ENCODE results near the gene VCX. TPM values are rescaled to one million over a fixed set of nuclear protein-coding genes. Genes with fewer than 3 reads are reported as not detected.

VCX gene
- total and polyA plus RNA-seq, 2 of the 13 experiments (the other 11 are each of a cell fraction or from before 2014, with no cell fraction given), result not detected

GRCh38 chrX:7841084-7841805 lies 1.7 kb upstream of the VCX start:
- no peak overlapping the region for H2AFZ ChIP-seq (ENCODE audit: low read length)
- no peaks in the 10 kb centered on the region for H3K4me1 ChIP-seq (ENCODE audit: insufficient read depth, low read length)
- TF ChIP-seq ZNF652 (CRISPR knock-in tag; IDR thresholded peaks at IDR 0.05; ENCODE audit: borderline replicate concordance, low read depth), result no peak
- TF ChIP-seq ZEB1 (IDR thresholded peaks at IDR 0.05; ENCODE audit: insufficient replicate concordance, low read depth), result no peak
- no peak for TF ChIP-seq ZNF431 (CRISPR knock-in tag; IDR thresholded peaks at IDR 0.05; ENCODE audit: borderline replicate concordance, low read depth)
- TF ChIP-seq SIX1 (CRISPR knock-in tag; IDR thresholded peaks at IDR 0.05; ENCODE audit: borderline replicate concordance), result no peak
- no peak for TF ChIP-seq ZNF281 (CRISPR knock-in tag; IDR thresholded peaks at IDR 0.05; ENCODE audit: borderline replicate concordance)
- no peak for TF ChIP-seq IRF1 (CRISPR knock-in tag; IDR thresholded peaks at IDR 0.05; ENCODE audit: low read depth)
- no peak for TF ChIP-seq ZNF362 (CRISPR knock-in tag; IDR thresholded peaks at IDR 0.05; ENCODE audit: borderline replicate concordance)
- TF ChIP-seq ZNF891 (CRISPR knock-in tag; IDR thresholded peaks at IDR 0.05), result no peak
- no peak for TF ChIP-seq ZNF512 (CRISPR knock-in tag; IDR thresholded peaks at IDR 0.05)
- TF ChIP-seq ZBTB10 (CRISPR knock-in tag; IDR thresholded peaks at IDR 0.05; ENCODE audit: borderline replicate concordance), result no peak
- no peak for TF ChIP-seq ZNF232 (CRISPR knock-in tag; IDR thresholded peaks at IDR 0.05; ENCODE audit: borderline replicate concordance)
- TF ChIP-seq ZNF292 (CRISPR knock-in tag; IDR thresholded peaks at IDR 0.05; ENCODE audit: borderline replicate concordance, low read depth), result no peak
- no peak for TF ChIP-seq ZNF660 (CRISPR knock-in tag; IDR thresholded peaks at IDR 0.05; ENCODE audit: borderline replicate concordance, low read depth)
- no peak for FAIRE-seq
- no peak overlapping the region for H3K27ac ChIP-seq (ENCODE audit: extremely low read length, insufficient read depth, low read length)
- H3K9ac ChIP-seq (ENCODE audit: insufficient read depth, low read depth, low read length), result no peak overlapping the region
- H4K20me1 ChIP-seq (ENCODE audit: insufficient read depth, low read length), result no peaks in the 10 kb centered on the region
- no peaks in the 10 kb centered on the region for H3K79me2 ChIP-seq (ENCODE audit: insufficient read depth, low read length)
- CTCF ChIA-PET (ENCODE audit: low intra/inter-chr PET ratio, low total read pairs), result no interaction called here
- POLR2A ChIA-PET, result no interaction called here
- intact Hi-C loops (cut with micrococcal nuclease; ENCODE audit: unreplicated experiment), result no loop called here
- BruUV-seq (replicated peaks), result no TSS peak
- H3K9me3 ChIP-seq (ENCODE audit: low read length), result no peaks in the 10 kb centered on the region
- WGBS (ENCODE audit: low lambda C conversion rate), result 10% methylated on average over 3 of the region's 3 CpGs
- in situ Hi-C loops (cut with HindIII; ENCODE audit: extremely low pct_ligation_motif_present, low pct_unique_long_range_greater_than_20kb), result no loop called here
- DNase-seq (ENCODE audit: low spot score), result no peak
- no peak for ATAC-seq
- H3K4me2 ChIP-seq (ENCODE audit: low read depth, low read length), result no peak overlapping the region
- no peaks in the 10 kb centered on the region for H3K27me3 ChIP-seq (ENCODE audit: control insufficient read depth in 1 of 2, insufficient read depth in 2 of 2, low read length in 2 of 2)
- no peaks in the 10 kb centered on the region for H3K36me3 ChIP-seq (replicated peaks in 1 of 2; ENCODE audit: control insufficient read depth in 1 of 2, insufficient read depth in 2 of 2, low read length in 2 of 2)
- no peak overlapping the region for H3K4me3 ChIP-seq (replicated peaks in 1 of 3; ENCODE audit: insufficient read depth in 1 of 3, low read depth in 2 of 3, low read length in 3 of 3)

Data from HepG2 (cell line).